SK-N-SH treated with all-trans-retinoic acid at 6 μM for 48 hours (cell line): ENCODE data around the gene CST9L.

ENCODE experiments used
- ATAC-seq: fragments of 200-7000 bp; cut with Tn5 transposase; 3 replicates; pipeline ENCODE4 v1.9.1; 2020; ENCODE audit warnings: mild to moderate bottlenecking, moderate library complexity
- ARNTL ChIP-seq: fragments of 450-650 bp; formaldehyde crosslinking; IDR thresholded peaks from 2 replicates; pipeline ENCODE4 v1.5.0; 2020; ENCODE audit warnings: low read depth, mild to moderate bottlenecking, moderate library complexity, borderline replicate concordance
- BACH2 ChIP-seq: fragments of 250-450 bp; sonication (Bioruptor Pico); IDR thresholded peaks from 2 replicates; pipeline ENCODE4 v1.9.0; 2021; ENCODE audit warnings: mild to moderate bottlenecking, borderline replicate concordance
- CREB5 ChIP-seq: fragments of 250-450 bp; sonication (Bioruptor Pico); IDR thresholded peaks from 2 replicates; pipeline ENCODE4 v1.5.1; 2020; ENCODE audit warnings: low read depth, mild to moderate bottlenecking, moderate library complexity
- CSDC2 ChIP-seq: fragments of 250-450 bp; sonication (Bioruptor Pico); IDR thresholded peaks from 2 replicates; pipeline ENCODE4 v1.5.0; 2020; ENCODE audit warnings: mild to moderate bottlenecking, moderate library complexity
- CSRNP3 ChIP-seq: fragments of 250-450 bp; sonication (Bioruptor Pico); IDR thresholded peaks from 2 replicates; pipeline ENCODE4 v1.5.1; 2021; ENCODE audit warnings: mild to moderate bottlenecking, moderate library complexity
- ESRRG ChIP-seq: fragments of 250-450 bp; sonication (Bioruptor Pico); IDR thresholded peaks from 2 replicates; pipeline ENCODE4 v1.6.1; 2021; ENCODE audit warnings: mild to moderate bottlenecking
- GLIS3 ChIP-seq: fragments of 250-450 bp; sonication (Bioruptor Pico); IDR thresholded peaks from 2 replicates; pipeline ENCODE4 v1.5.0; 2020; ENCODE audit warnings: mild to moderate bottlenecking, moderate library complexity
- ISL1 ChIP-seq: fragments of 250-450 bp; sonication (Bioruptor Pico); IDR thresholded peaks from 2 replicates; pipeline ENCODE4 v2.1.2; 2022; ENCODE audit warnings: mild to moderate bottlenecking, moderate library complexity
- OSR1 ChIP-seq: fragments of 250-450 bp; sonication (Bioruptor Pico); IDR thresholded peaks from 2 replicates; pipeline ENCODE4 v1.8.0; 2022; ENCODE audit warnings: moderate library complexity, mild to moderate bottlenecking, inconsistent platforms
- PATZ1 ChIP-seq: fragments of 250-450 bp; sonication (Bioruptor Pico); IDR thresholded peaks from 2 replicates; pipeline ENCODE4 v1.8.0; 2020; ENCODE audit warnings: mild to moderate bottlenecking, moderate library complexity, borderline replicate concordance
- POU6F1 ChIP-seq: fragments of 250-450 bp; sonication (Bioruptor Pico); IDR thresholded peaks from 2 replicates; pipeline ENCODE4 v1.8.0; 2021; ENCODE audit warnings: low read depth, mild to moderate bottlenecking, moderate library complexity, borderline replicate concordance
- PPARA ChIP-seq: fragments of 250-450 bp; sonication (Bioruptor Pico); IDR thresholded peaks from 2 replicates; pipeline ENCODE4 v1.5.0; 2020; ENCODE audit warnings: mild to moderate bottlenecking, borderline replicate concordance
- RARB ChIP-seq: fragments of 250-450 bp; sonication (Bioruptor Pico); IDR thresholded peaks from 2 replicates; pipeline ENCODE4 v1.8.0; 2021; ENCODE audit warnings: mild to moderate bottlenecking, moderate library complexity
- SNAI2 ChIP-seq: fragments of 250-450 bp; sonication (Bioruptor Pico); IDR thresholded peaks from 2 replicates; pipeline ENCODE4 v1.5.0; 2020; ENCODE audit warnings: mild to moderate bottlenecking, moderate library complexity
- TCF4 ChIP-seq: fragments of 250-450 bp; sonication (Bioruptor Pico); IDR thresholded peaks from 2 replicates; pipeline ENCODE4 v1.8.0; 2021; ENCODE audit warnings: mild to moderate bottlenecking, moderate library complexity, borderline replicate concordance
- TOX ChIP-seq: fragments of 250-450 bp; sonication (Bioruptor Pico); IDR thresholded peaks from 2 replicates; pipeline ENCODE4 v1.8.0; 2021; ENCODE audit warnings: mild to moderate bottlenecking, moderate library complexity, borderline replicate concordance
- TSHZ2 ChIP-seq: fragments of 250-450 bp; sonication (Bioruptor Pico); IDR thresholded peaks from 2 replicates; pipeline ENCODE4 v1.5.0; 2020; ENCODE audit warnings: mild to moderate bottlenecking, moderate library complexity
- ZC3H10 ChIP-seq: fragments of 250-450 bp; sonication (Bioruptor Pico); IDR thresholded peaks from 2 replicates; pipeline ENCODE4 v1.5.1; 2021; ENCODE audit warnings: mild to moderate bottlenecking, moderate library complexity
- ZFP3 ChIP-seq: fragments of 250-450 bp; sonication (Bioruptor Pico); IDR thresholded peaks from 2 replicates; pipeline ENCODE4 v1.5.0; 2020; ENCODE audit warnings: mild to moderate bottlenecking, moderate library complexity
- ZNF565 ChIP-seq: fragments of 450-650 bp; formaldehyde crosslinking; conservative IDR thresholded peaks from 2 replicates; pipeline ENCODE4 v1.5.0; 2020; ENCODE audit warnings: low read depth, mild to moderate bottlenecking, moderate library complexity
- ZNF70 ChIP-seq: fragments of 450-650 bp; formaldehyde crosslinking; IDR thresholded peaks from 2 replicates; pipeline ENCODE4 v1.5.0; 2020; ENCODE audit warnings: mild to moderate bottlenecking, moderate library complexity

The CST9L gene

GRCh38 chr20:23550227-23550626 lies 18.1 kb downstream of the CST9L start (continued):
- TF ChIP-seq TSHZ2 (CRISPR knock-in tag) (no peak), TCF4 (CRISPR knock-in tag) (no peak)

GRCh38 chr20:23548408-23548807 lies 19.9 kb downstream of the CST9L start:
- TF ChIP-seq OSR1 (CRISPR knock-in tag) (no peak), ESRRG (no peak), POU6F1 (no peak), PPARA (CRISPR knock-in tag) (no peak), ZNF565 (CRISPR knock-in tag) (no peak), BACH2 (CRISPR knock-in tag) (no peak), PATZ1 (no peak), TCF4 (CRISPR knock-in tag) (no peak), TSHZ2 (CRISPR knock-in tag) (no peak), ZC3H10 (CRISPR knock-in tag) (no peak), GLIS3 (CRISPR knock-in tag) (no peak), RARB (CRISPR knock-in tag) (no peak), CSRNP3 (CRISPR knock-in tag) (no peak), TOX (CRISPR knock-in tag) (no peak), ISL1 (no peak), SNAI2 (CRISPR knock-in tag) (no peak), CSDC2 (CRISPR knock-in tag) (no peak), ZFP3 (CRISPR knock-in tag) (no peak), ARNTL (CRISPR knock-in tag) (no peak), ZNF70 (CRISPR knock-in tag) (no peak)
- no peak for ATAC-seq

- no peak for ATAC-seq
These were observed 20.7 kb downstream of the CST9L start for GRCh38 chr20:23547613-23548012.

More at GRCh38 chr20:23547613-23548012, 20.7 kb downstream of the CST9L start:
- TF ChIP-seq ISL1 (no peak), CREB5 (CRISPR knock-in tag) (no peak), ZC3H10 (CRISPR knock-in tag) (no peak), SNAI2 (CRISPR knock-in tag) (no peak), TSHZ2 (CRISPR knock-in tag) (no peak), RARB (CRISPR knock-in tag) (no peak), PPARA (CRISPR knock-in tag) (no peak), CSRNP3 (CRISPR knock-in tag) (no peak), OSR1 (CRISPR knock-in tag) (no peak), TCF4 (CRISPR knock-in tag) (no peak)
